ENCODE measurements around the gene CRYZ. TPM values are rescaled to one million over a fixed set of nuclear protein-coding genes. Genes with fewer than 3 reads are reported as not detected.

The CRYZ gene
- total and polyA plus RNA-seq, 2 of the 4 experiments (the other 2 are of a cell fraction), result 40.6 to 43.4 TPM

DNA sequence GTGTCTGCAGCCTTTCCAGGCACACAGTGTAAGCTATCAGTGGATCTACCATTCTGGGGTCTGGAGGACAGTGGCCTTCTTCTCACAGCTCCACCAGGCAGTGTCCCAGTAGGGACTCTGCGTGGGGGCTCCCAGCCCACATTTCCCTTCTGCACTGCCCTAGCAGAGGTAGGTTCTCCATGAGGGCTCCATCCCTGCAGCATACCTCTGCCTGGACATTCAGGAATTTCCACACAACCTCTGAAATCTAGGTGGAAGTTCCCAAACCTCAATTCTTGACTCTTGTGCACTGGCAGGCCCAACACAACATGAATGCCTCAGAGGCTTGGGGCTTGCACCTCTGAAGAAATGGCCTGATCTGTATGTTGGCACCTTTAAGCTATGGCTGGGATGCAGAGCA is 6.8 kb downstream of the CRYZ start (continued):
- TF ChIP-seq CEBPB (IDR thresholded peaks at IDR 0.05; ENCODE audit: low read depth, low read length) (no peak), FOS (IDR thresholded peaks at IDR 0.05; ENCODE audit: low read depth, low read length) (no peak)

GRCh38 chr1:74717626-74718025 is 15.2 kb downstream of the CRYZ start:
- Histone ChIP-seq H3K79me1 (ENCODE audit: low read depth in 1 of 2, low read length in 2 of 2) (peaks cover 0 to 3% of the 10 kb centered on the region in 2 experiments; a peak in 3 of 4 replicates), H2AFZ (replicated peaks; ENCODE audit: low read length, poor library complexity) (no peak overlapping the region), H2AK9ac (replicated peaks; ENCODE audit: low read depth, low read length, poor library complexity) (no peak overlapping the region), H2BK120ac (ENCODE audit: low read depth, low read length) (no peak overlapping the region), H4K8ac (ENCODE audit: low read depth in 2 of 2, low read length in 2 of 2) (no peak overlapping the region), H2AK5ac (ENCODE audit: low read depth, low read length) (no peak overlapping the region), H3K4me2 (ENCODE audit: low read depth, low read length) (no peak overlapping the region), H4K5ac (ENCODE audit: low read depth, low read length) (no peak overlapping the region), H3K23ac (ENCODE audit: low read depth, low read length) (no peak overlapping the region), H3K4me1 (ENCODE audit: control insufficient read depth, insufficient read depth, low read length) (peaks cover 8% of the 10 kb centered on the region), H3K9me3 (ENCODE audit: control insufficient read depth, insufficient read depth, low read length) (no peaks in the 10 kb centered on the region), H3K4ac (ENCODE audit: low read depth, low read length) (no peak overlapping the region), H2BK20ac (ENCODE audit: low read depth, low read length) (no peak overlapping the region), H2BK15ac (ENCODE audit: low read depth, low read length) (no peak overlapping the region), H4K20me1 (ENCODE audit: insufficient read depth, low read length) (no peaks in the 10 kb centered on the region), H3K36me3 (ENCODE audit: control insufficient read depth, insufficient read depth, low read length) (peaks cover 10% of the 10 kb centered on the region), H3K27me3 (ENCODE audit: control insufficient read depth, insufficient read depth, low read length) (no peaks in the 10 kb centered on the region), H3K9ac (ENCODE audit: low read depth, low read length) (no peak overlapping the region), H2BK5ac (ENCODE audit: low read depth, low read length, poor library complexity, severe bottlenecking) (no peak overlapping the region), H3K56ac (ENCODE audit: extremely low read depth, insufficient read depth, low read length) (no peak overlapping the region), H3K4me3 (ENCODE audit: insufficient read depth, low read depth, low read length) (no peak overlapping the region), H3K14ac (replicated peaks; ENCODE audit: low read depth, low read length) (no peak overlapping the region), H4K91ac (ENCODE audit: insufficient read depth, low read depth, low read length) (no peak overlapping the region), H3K9me1 (ENCODE audit: insufficient read depth, low read length) (peaks cover 6% of the 10 kb centered on the region), H3K27ac (ENCODE audit: insufficient read depth, low read length) (no peak overlapping the region), H3K18ac (ENCODE audit: low read depth, low read length) (no peak overlapping the region)
- intact Hi-C loops (cut with micrococcal nuclease) (no loop called here), dilution Hi-C loops (cut with HindIII; ENCODE audit: low sequenced_read_pairs, unreplicated experiment) (no loop called here), in situ Hi-C loops (cut with MboI; ENCODE audit: low sequenced_read_pairs) (no loop called here)
- ChIA-PET CTCF (no interaction called here), POLR2A (ENCODE audit: unreplicated experiment) (no interaction called here)
- ATAC-seq (ENCODE audit: low read depth) (no peak), DNase-seq (no peak)
- no CpG with 5 or more reads among the region's 2 CpGs for WGBS, 2 experiments (ENCODE audit: extremely low coverage in 2 of 2, insufficient read length in 1 of 2)
- no TSS peak for BruUV-seq (replicated peaks)
- no peak for TF ChIP-seq POLR2A (IDR thresholded peaks at IDR 0.05; ENCODE audit: low read depth, low read length)
- TF ChIP-seq RAD21 (IDR thresholded peaks at IDR 0.05; ENCODE audit: low read length), result no peak
- no peak for TF ChIP-seq MAZ (IDR thresholded peaks at IDR 0.05; ENCODE audit: borderline replicate concordance, low read depth, low read length)
- no peak for TF ChIP-seq MAFK (IDR thresholded peaks at IDR 0.05; ENCODE audit: low read depth, low read length)
- TF ChIP-seq FOS (IDR thresholded peaks at IDR 0.05; ENCODE audit: low read depth, low read length), result no peak
- no peak for TF ChIP-seq ELK1 (IDR thresholded peaks at IDR 0.05; ENCODE audit: borderline replicate concordance, low read depth, low read length)
- no peak for TF ChIP-seq RFX5 (IDR thresholded peaks at IDR 0.05; ENCODE audit: low read depth, low read length)
- no peak for TF ChIP-seq NFE2L2 (IDR thresholded peaks at IDR 0.05; ENCODE audit: low read depth, low read length)
- no peak for TF ChIP-seq CHD1 (IDR thresholded peaks at IDR 0.05; ENCODE audit: low read depth, low read length)
- no peak for TF ChIP-seq RCOR1 (IDR thresholded peaks at IDR 0.05; ENCODE audit: insufficient replicate concordance, low read length)
- no peak for TF ChIP-seq BHLHE40 (IDR thresholded peaks at IDR 0.05; ENCODE audit: low read depth, low read length)
- no peak for TF ChIP-seq USF2 (IDR thresholded peaks at IDR 0.05; ENCODE audit: low read depth, low read length)
- TF ChIP-seq SMC3 (IDR thresholded peaks at IDR 0.05; ENCODE audit: low read depth, low read length), result no peak
- TF ChIP-seq, protein P1, sequence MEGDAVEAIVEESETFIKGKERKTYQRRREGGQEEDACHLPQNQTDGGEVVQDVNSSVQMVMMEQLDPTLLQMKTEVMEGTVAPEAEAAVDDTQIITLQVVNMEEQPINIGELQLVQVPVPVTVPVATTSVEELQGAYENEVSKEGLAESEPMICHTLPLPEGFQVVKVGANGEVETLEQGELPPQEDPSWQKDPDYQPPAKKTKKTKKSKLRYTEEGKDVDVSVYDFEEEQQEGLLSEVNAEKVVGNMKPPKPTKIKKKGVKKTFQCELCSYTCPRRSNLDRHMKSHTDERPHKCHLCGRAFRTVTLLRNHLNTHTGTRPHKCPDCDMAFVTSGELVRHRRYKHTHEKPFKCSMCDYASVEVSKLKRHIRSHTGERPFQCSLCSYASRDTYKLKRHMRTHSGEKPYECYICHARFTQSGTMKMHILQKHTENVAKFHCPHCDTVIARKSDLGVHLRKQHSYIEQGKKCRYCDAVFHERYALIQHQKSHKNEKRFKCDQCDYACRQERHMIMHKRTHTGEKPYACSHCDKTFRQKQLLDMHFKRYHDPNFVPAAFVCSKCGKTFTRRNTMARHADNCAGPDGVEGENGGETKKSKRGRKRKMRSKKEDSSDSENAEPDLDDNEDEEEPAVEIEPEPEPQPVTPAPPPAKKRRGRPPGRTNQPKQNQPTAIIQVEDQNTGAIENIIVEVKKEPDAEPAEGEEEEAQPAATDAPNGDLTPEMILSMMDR (conservative IDR thresholded peaks at IDR 0.05; ENCODE audit: low read depth, low read length), result no peak
- no peak for TF ChIP-seq CEBPB (IDR thresholded peaks at IDR 0.05; ENCODE audit: low read depth, low read length)

All from IMR-90 (cell line).